Measurements from ENCODE around the gene CDX4.

- TF ChIP-seq CTCF (IDR thresholded peaks at IDR 0.05; ENCODE audit: low read depth, low read length) (no peak), EZH2phosphoT487 (IDR thresholded peaks at IDR 0.05; ENCODE audit: low read depth) (no peak)
These were observed 32.1 kb downstream of the CDX4 start for GRCh38 chrX:73478961-73479360.

Measured in OCI-LY3 (cell line).